NK-92 treated with Interleukin-12 subunit alpha and Interleukin-12 subunit beta, amount 100 ng/mL, for 24 hours (cell line): ENCODE results near the gene GNAI3.
A peak's percentile ranks its signal among the peaks of the same experiment; 100 is the strongest.

ENCODE experiments used
- DNase-seq: peaks from one replicate; lab custom pipeline; 2025; lab: John Stamatoyannopoulos, UW

GNAI3 gene

GRCh38 chr1:109546311-109547109 lies 1.9 kb upstream of the GNAI3 start:
- DNase-seq: peak; percentile 66

DNA sequence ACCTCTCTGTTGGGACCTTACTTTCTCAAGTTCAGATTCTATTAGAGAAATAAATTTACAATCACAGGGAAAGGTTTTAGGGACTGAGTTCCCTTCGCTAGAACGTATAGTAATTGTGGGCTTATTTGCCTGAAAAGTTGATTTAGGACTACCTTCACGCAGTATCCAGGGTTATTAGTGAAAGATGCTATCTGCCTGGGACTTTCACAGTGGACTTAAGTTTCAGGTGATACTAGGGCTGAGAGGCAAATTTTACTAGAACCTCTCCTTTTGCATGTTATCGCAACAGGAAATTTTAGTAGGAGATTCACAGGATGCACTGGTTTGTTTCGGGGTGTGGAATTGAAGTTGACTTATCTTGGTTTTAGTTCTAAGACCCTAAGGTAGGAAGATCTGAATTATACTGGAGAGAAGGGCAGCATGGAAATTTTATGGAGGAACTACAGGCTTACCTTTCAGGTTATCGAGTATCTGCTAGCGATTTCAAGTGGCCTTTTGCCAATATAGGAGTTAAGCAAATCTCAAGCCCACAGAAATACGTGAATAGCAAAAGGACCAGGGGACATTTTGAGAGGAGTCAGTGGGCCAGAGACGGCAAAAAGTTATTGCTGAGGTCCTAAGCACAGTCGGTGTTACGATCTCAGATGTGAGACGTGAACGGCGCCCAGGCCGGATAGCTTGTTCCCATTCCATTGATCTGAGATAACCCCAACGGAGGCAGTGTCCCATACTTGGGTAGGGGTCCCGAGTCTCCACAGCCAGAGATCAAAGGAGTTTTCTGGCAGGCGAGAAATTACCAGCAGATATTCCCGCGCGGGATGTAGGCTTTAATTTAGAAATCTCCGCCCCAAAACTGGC lies 723 bp upstream of the GNAI3 start:
- no peak for DNase-seq

GRCh38 chr1:109556563-109556962 lies 8.1 kb downstream of the GNAI3 start:
- DNase-seq: no peak

DNA sequence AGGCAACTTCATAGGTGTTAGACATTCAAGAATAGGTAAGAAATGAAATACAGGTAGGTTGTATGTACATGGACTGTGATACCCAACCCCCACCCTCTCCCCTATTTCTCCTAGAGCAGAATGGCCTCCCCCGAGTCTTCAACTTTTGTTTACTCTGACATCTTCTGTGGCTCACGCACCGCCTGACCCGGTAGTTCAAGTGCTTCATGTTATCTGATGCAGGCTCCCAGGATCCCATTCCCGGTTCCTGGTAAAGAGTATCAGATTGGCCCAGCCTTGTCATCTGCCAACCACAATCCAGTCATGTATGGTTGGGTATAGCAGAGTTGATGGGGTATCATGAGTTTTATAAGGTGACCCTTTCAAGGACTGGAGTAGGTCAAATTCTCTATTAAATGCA lies 9.1 kb downstream of the GNAI3 start:
- DNase-seq: no peak

DNA sequence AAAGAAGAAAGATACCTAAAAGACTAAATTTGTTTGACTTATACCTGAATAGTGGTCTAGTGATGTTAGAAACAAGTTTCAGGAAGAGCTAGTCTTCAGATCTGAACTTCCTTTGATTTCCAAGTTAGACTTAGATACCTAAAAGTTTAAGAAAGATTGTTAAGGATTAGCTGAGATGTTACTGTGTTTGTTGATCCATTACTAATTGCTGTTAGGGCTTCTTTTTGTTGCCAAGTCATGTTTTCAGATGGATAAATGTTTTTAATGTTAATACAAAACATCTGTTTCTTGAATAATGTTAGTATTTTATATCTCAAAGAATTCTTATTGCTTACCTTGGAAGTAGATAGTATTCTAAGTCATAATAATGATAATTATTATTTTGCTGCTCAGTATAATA lies 11.6 kb downstream of the GNAI3 start:
- no peak for DNase-seq

GRCh38 chr1:109564194-109564878 lies 15.9 kb downstream of the GNAI3 start:
- DNase-seq: no peak

DNA sequence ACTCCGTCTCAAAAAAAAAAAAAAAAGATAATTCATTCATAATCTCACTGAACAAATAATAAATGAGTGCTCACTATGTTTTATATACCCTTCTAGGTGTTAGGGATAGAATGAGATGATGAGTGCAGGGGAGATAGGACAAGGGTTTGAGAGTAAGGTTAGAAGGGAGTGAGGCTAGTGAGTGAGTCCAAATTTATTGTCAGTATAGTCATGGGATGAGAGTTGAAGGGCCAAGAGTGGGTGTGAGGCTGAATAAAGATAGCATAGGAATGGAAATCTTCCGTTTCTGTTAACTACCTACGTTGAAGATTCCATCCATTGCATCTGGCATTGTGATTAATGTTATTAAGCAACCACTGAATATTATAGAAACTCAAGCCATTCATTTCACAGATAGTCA lies 16.8 kb downstream of the GNAI3 start:
- DNase-seq: no peak

- DNase-seq: no peak
These were observed 18.6 kb downstream of the GNAI3 start for GRCh38 chr1:109566982-109567381.

GRCh38 chr1:109567877-109568672 lies 19.7 kb downstream of the GNAI3 start:
- no peak for DNase-seq

GRCh38 chr1:109569323-109569722 lies 20.9 kb downstream of the GNAI3 start:
- DNase-seq: no peak

GRCh38 chr1:109570414-109570813 lies 22.0 kb downstream of the GNAI3 start:
- DNase-seq: no peak

DNA sequence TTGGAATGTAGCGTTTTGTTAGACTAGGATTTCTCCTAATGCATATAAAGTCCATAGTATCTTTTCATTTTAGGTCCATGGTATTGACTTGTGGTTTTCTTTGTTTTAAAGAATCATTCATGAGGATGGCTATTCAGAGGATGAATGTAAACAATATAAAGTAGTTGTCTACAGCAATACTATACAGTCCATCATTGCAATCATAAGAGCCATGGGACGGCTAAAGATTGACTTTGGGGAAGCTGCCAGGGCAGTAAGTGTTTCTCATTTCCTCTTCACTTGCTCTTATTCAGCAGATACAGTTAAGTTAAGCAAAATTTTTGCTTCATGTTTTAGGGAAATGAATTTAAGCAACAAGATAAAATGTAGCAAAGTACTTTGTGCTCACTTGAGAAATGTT lies 25.4 kb downstream of the GNAI3 start:
- DNase-seq: no peak

GRCh38 chr1:109578947-109579443 lies 30.6 kb downstream of the GNAI3 start:
- DNase-seq: no peak

- no peak for DNase-seq
These were observed 31.1 kb downstream of the GNAI3 start for GRCh38 chr1:109579491-109579890.

GRCh38 chr1:109582021-109582420 lies 33.6 kb downstream of the GNAI3 start:
- DNase-seq: no peak

- DNase-seq: no peak
These were observed 36.4 kb downstream of the GNAI3 start for GRCh38 chr1:109584766-109585165.

DNA sequence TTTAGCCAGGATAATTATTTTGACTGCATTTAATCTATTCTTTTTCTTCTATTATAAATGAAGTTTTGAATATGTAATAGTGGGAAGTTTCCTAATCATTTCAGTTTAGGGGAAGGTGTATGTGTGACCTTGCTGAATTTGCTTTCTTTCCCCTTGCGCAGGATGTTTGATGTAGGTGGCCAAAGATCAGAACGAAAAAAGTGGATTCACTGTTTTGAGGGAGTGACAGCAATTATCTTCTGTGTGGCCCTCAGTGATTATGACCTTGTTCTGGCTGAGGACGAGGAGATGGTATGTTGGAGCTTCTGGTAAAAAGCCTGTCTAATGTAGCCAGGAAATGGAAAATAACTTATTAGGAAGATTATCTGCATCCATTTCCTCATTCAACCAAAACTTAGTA lies 37.6 kb downstream of the GNAI3 start:
- no peak for DNase-seq

DNA sequence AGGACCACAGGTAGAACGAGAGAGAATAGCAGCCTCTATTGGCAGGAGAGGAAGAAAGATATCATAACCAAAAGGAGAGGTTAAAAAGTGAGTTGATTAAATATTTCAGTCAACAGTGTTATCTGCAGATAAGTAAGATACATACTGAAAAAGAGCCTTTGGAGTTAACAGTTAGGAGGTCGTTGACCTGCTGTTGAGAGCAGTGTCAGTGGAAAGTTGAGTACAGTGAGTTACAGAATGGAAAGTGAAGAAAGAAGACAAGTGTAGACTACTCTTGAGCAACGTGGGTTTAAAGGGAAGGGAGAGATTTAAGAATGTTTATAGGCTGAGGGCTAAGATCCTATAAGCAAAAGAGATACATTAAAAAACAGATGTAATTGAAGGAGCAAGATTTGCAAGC lies 40.8 kb downstream of the GNAI3 start:
- DNase-seq: no peak

GRCh38 chr1:109589679-109590078 lies 41.3 kb downstream of the GNAI3 start:
- no peak for DNase-seq

DNA sequence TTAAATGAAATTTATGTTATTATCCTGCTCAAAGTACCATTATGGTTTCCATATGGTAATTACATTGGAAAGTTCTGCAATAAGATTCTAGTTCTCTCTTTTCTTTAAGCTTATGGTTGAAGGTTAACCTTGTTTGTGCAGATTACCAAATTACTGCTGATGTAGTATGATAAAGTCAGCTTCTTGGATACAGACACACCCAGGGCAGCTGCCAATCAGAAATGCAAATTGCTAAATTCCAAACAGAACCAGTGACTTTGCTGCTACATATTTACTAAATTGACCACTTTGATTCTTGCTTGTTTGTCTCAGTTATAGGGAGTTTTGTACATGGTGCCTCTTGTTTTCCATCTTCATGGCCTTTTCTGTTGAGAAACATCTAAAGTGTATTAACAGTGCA lies 44.5 kb downstream of the GNAI3 start:
- DNase-seq: no peak

- no peak for DNase-seq
These were observed 47.1 kb downstream of the GNAI3 start for GRCh38 chr1:109595531-109595930.

GRCh38 chr1:109598156-109598555 lies 49.7 kb downstream of the GNAI3 start:
- DNase-seq: no peak
